GM13977 (cell line): Measurements from ENCODE around the gene ALDH1B1.

Experiments
- DNase-seq: peaks from one replicate; pipeline ENCODE4 v3.0.0; 2012; ENCODE audit warnings: low spot score
- CTCF ChIP-seq: IDR thresholded peaks from 2 replicates; pipeline ENCODE4 v1.5.1; 2012; ENCODE audit warnings: mild to moderate bottlenecking, control low read depth; ENCODE audit not compliant: insufficient read depth; ENCODE audit errors: extremely low read depth, missing control alignments
- in situ Hi-C: fragments of 300-500 bp; cut with MboI; formaldehyde crosslinking; loops from one replicate; pipeline ENCODE4 v1.12.0; 2022; ENCODE audit warnings: low sequenced_read_pairs, low pct_unique_long_range_greater_than_20kb, mixed read lengths, inconsistent platforms; ENCODE audit not compliant: unreplicated experiment

ALDH1B1 gene

GRCh38 chr9:38370176-38370575 is 22.3 kb upstream of the ALDH1B1 start:
- no peak for DNase-seq
- TF ChIP-seq CTCF = no peak
- in situ Hi-C loops = loop anchor here (25.0 kb wide), 1 partner anchor 283 kb away; no protein-coding TSS in a partner anchor

DNA sequence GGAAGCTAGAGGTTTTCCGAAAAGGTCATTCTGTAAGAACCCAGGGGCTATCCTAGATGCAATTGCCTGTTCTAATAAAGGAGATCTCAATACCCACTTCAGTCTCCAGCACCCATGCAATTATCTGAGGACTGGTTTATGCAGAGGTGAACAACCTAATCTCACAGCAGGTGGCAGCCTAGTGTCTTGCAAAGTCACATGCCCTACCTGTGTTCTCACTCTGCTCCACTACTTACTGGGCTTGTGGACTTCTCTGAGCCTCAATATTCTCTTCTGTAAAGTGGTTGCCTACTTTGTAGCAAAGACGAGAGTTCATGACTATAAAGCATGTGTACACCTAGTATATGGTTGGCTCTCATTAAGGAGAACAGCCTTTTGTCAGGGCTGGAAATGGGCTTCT is 21.0 kb upstream of the ALDH1B1 start:
- in situ Hi-C loops = loop anchor here (25.0 kb wide), 1 partner anchor 284 kb away; no protein-coding TSS in a partner anchor
- peak; percentile 75 for DNase-seq
- peak; percentile 62 for TF ChIP-seq CTCF

DNA sequence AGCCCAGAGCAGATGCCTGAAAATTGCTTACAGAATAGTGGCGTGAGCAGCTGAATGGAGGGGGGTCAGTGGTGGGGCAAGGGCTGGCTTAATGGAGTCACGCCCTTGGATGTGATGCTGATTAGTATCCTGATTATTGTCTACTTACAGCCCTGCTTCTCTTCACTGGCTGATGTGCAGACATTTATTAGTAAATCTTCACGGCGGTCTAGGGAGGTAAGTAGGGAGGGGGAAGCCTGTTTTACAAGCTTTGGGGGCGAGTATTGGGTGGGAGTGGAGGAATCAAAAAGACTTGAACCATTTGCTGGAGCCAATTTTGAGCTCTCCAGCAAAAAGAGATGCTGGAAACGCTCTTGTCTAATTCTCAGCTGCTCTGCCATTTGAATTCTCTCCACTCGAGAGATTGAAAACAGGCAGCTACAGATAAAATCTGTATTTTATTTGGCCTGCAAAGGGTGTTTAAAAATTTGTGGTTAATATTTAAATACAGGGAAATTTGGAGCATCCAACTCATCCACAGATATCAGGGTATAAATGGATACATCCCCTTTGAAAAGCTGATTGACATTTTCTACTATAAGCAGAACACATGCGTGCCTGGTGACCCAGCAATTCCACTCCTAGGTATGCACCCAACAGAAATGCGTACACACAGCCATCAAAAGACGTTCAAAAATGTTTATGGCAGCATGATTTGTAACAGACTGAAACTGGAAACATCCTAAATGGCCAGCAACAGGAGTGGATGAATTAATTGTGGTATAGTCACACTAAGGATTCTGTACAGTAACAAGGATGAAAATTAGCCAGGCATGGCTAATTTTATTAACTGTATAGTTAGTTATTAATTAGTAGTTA is 19.5 kb upstream of the ALDH1B1 start:
- in situ Hi-C loops = loop anchor here (25.0 kb wide), 1 partner anchor 286 kb away; no protein-coding TSS in a partner anchor

GRCh38 chr9:38373679-38374078 is 18.8 kb upstream of the ALDH1B1 start:
- no peak for TF ChIP-seq CTCF
- no peak for DNase-seq

More for the DNA sequence above, 19.5 kb upstream of the ALDH1B1 start:
- TF ChIP-seq CTCF = no peak
- no peak for DNase-seq

GRCh38 chr9:38374847-38375571 is 17.5 kb upstream of the ALDH1B1 start:
- in situ Hi-C loops = loop anchor here (25.0 kb wide), 1 partner anchor 288 kb away; no protein-coding TSS in a partner anchor
- DNase-seq = no peak
- TF ChIP-seq CTCF = no peak

More at GRCh38 chr9:38373679-38374078, 18.8 kb upstream of the ALDH1B1 start:
- in situ Hi-C loops = loop anchor here (25.0 kb wide), 1 partner anchor 286 kb away; no protein-coding TSS in a partner anchor

- in situ Hi-C loops = no loop called here
- TF ChIP-seq CTCF = no peak
- DNase-seq = no peak
These were observed 16.9 kb upstream of the ALDH1B1 start for GRCh38 chr9:38375572-38375963.
